ENCODE results near the gene LRRN4.

The LRRN4 gene

DNA sequence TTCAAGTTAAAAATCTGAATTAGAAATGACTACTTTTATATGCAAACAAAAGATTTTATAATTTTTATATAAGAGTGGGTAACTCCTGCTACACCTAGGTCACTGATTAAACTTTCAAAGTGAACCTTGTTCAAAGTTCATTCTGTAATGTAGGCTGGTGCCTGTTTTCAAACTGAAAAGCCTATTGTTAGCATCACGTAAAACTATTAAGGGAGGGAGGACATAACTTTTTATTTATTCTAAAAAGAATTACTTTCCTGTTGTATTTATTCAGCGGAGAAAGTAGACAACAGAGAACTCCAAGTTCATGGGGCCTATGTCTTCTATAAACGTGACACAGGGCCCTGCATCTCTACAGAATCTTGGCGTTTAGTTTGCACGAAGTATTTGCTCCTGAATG, 41.5 kb upstream of the LRRN4 start:
- no peak for DNase-seq (ENCODE audit: extremely low spot score)
- ChIA-PET CTCF (no interaction called here), POLR2A (no interaction called here)
- TF ChIP-seq FOXK2 (IDR thresholded peaks at IDR 0.05) (no peak), ZNF384 (IDR thresholded peaks at IDR 0.05) (no peak), ARNT (IDR thresholded peaks at IDR 0.05) (no peak), FOXA1 (IDR thresholded peaks at IDR 0.05) (no peak), FOXM1 (IDR thresholded peaks at IDR 0.05; ENCODE audit: borderline replicate concordance) (no peak), L3MBTL2 (conservative IDR thresholded peaks at IDR 0.05) (no peak)

DNA sequence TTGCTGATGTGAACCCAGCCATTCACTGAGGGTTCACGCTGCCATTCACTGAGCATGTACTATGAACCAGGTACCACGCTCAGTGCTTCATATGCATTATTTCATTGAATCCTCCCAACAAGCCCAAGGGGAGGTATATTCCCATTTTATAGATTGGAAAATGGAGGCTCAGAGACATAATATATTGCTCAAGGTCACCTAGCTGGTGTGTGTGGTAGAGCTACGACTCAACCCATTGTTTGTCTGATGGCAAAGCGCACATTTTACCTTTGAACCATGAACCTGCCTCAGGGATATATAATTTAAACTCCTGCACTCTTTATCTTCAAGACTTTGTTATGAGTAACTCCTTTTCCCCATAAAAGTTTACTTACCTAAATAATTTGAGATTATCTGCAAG, 40.7 kb upstream of the LRRN4 start:
- ChIA-PET POLR2A (no interaction called here), CTCF (no interaction called here)
- TF ChIP-seq L3MBTL2 (conservative IDR thresholded peaks at IDR 0.05) (no peak), FOXM1 (IDR thresholded peaks at IDR 0.05; ENCODE audit: borderline replicate concordance) (no peak), NFRKB (IDR thresholded peaks at IDR 0.05) (no peak), BHLHE40 (IDR thresholded peaks at IDR 0.05; ENCODE audit: borderline replicate concordance) (no peak), FOXA1 (IDR thresholded peaks at IDR 0.05) (no peak), SP1 (IDR thresholded peaks at IDR 0.05) (no peak), TARDBP (IDR thresholded peaks at IDR 0.05) (no peak), CTBP1 (IDR thresholded peaks at IDR 0.05; ENCODE audit: borderline replicate concordance) (no peak), ELF4 (IDR thresholded peaks at IDR 0.05) (no peak), ARNT (IDR thresholded peaks at IDR 0.05) (no peak), ZNF384 (IDR thresholded peaks at IDR 0.05) (no peak), SUZ12 (IDR thresholded peaks at IDR 0.05) (no peak), LEF1 (IDR thresholded peaks at IDR 0.05; ENCODE audit: borderline replicate concordance) (no peak), HDGF (IDR thresholded peaks at IDR 0.05; ENCODE audit: borderline replicate concordance) (no peak), FOXK2 (IDR thresholded peaks at IDR 0.05) (no peak)
- TF ChIP-seq, protein P1, sequence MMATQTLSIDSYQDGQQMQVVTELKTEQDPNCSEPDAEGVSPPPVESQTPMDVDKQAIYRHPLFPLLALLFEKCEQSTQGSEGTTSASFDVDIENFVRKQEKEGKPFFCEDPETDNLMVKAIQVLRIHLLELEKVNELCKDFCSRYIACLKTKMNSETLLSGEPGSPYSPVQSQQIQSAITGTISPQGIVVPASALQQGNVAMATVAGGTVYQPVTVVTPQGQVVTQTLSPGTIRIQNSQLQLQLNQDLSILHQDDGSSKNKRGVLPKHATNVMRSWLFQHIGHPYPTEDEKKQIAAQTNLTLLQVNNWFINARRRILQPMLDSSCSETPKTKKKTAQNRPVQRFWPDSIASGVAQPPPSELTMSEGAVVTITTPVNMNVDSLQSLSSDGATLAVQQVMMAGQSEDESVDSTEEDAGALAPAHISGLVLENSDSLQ (IDR thresholded peaks at IDR 0.05): no peak
- DNase-seq (ENCODE audit: extremely low spot score): no peak

- ChIA-PET POLR2A (no interaction called here), CTCF (no interaction called here)
- no peak for TF ChIP-seq FOXK2 (IDR thresholded peaks at IDR 0.05)
- no peak for TF ChIP-seq HDGF (IDR thresholded peaks at IDR 0.05; ENCODE audit: borderline replicate concordance)
- TF ChIP-seq SUZ12 (IDR thresholded peaks at IDR 0.05): no peak
- no peak for TF ChIP-seq FOXA1 (IDR thresholded peaks at IDR 0.05)
- TF ChIP-seq ARNT (IDR thresholded peaks at IDR 0.05): no peak
Measured at GRCh38 chr20:6094063-6094462, 40.2 kb upstream of the LRRN4 start.

DNA sequence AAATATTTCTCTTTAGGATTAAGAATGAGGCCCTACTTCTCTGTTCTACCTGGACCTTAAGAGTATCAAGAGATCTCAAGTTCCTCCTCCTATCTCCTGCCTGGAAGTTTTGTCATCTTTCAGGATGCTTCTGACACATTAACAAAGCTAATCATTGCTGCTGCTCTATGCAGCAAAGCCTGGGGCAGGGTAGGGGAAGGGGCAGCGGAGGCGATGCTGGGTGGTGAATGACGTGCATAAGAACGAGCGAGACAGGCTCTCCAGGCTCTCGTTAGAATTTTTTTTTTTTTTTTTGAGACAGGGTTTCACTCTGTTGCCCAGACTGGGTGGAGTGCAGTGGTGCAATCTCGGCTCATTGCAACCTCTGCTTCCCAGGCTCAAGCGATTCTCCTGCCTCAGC, 37.8 kb upstream of the LRRN4 start:
- POLR2A ChIA-PET: no interaction called here
- no peak for TF ChIP-seq L3MBTL2 (conservative IDR thresholded peaks at IDR 0.05)
- no peak for TF ChIP-seq NFRKB (IDR thresholded peaks at IDR 0.05)
- no peak for TF ChIP-seq BHLHE40 (IDR thresholded peaks at IDR 0.05; ENCODE audit: borderline replicate concordance)
- TF ChIP-seq ARNT (IDR thresholded peaks at IDR 0.05): no peak
- TF ChIP-seq SUZ12 (IDR thresholded peaks at IDR 0.05): no peak
- no peak for TF ChIP-seq FOXK2 (IDR thresholded peaks at IDR 0.05)
- TF ChIP-seq SP1 (IDR thresholded peaks at IDR 0.05): no peak
- TF ChIP-seq, protein P1 (IDR thresholded peaks at IDR 0.05): no peak
- TF ChIP-seq TARDBP (IDR thresholded peaks at IDR 0.05): no peak
- no peak for TF ChIP-seq FOXM1 (IDR thresholded peaks at IDR 0.05; ENCODE audit: borderline replicate concordance)
- DNase-seq (ENCODE audit: extremely low spot score): no peak
- CTCF ChIA-PET: no interaction called here

More at GRCh38 chr20:6094063-6094462, 40.2 kb upstream of the LRRN4 start:
- no peak for DNase-seq (ENCODE audit: extremely low spot score)

DNA sequence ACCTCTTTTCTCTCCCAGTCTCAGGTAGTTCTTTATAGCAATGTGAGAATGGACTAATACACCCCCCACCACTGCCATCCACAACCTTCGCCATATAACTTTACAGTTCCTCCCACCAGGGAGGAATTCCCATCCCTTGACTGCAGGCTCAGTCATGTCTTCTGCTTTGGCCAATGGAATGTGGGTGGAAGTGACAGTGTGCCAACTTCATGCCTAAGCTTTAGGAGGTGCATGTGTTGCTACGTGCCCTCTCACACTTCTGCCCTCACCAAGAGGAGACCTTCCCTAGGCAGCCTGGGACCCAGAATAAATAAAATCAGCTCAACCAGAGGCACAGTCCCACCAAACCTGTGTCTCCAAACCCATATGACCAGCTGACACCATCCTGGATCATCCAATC, 33.0 kb upstream of the LRRN4 start:
- TF ChIP-seq ARNT (IDR thresholded peaks at IDR 0.05) (no peak), FOXK2 (IDR thresholded peaks at IDR 0.05) (no peak), LEF1 (IDR thresholded peaks at IDR 0.05; ENCODE audit: borderline replicate concordance) (no peak), CTBP1 (IDR thresholded peaks at IDR 0.05; ENCODE audit: borderline replicate concordance) (no peak), TARDBP (IDR thresholded peaks at IDR 0.05) (no peak), ELF4 (IDR thresholded peaks at IDR 0.05) (no peak), ZNF384 (IDR thresholded peaks at IDR 0.05) (no peak), FOXM1 (IDR thresholded peaks at IDR 0.05; ENCODE audit: borderline replicate concordance) (no peak)

DNA sequence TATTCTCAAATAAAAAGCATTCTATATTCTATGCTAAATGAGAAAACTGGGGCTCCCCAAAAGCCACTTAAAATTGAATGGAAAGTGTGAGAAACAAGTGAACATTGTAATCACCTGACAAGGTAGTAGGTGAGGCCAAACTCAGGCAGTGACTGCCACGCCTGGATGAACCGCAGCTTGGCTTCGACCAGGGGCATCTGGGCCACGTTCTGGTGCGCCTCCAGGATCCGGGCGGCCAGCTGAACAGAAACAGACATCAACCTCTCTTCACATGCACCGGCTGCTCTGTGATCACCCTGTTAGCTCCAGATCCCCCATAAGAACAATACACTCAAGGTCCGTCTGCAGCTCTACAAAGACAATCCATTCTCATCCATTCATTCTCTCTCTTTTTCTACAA, 30.1 kb upstream of the LRRN4 start:
- ChIA-PET POLR2A (no interaction called here), CTCF (no interaction called here)
- DNase-seq (ENCODE audit: extremely low spot score): no peak
- no peak for TF ChIP-seq SP1 (IDR thresholded peaks at IDR 0.05)
- TF ChIP-seq L3MBTL2 (conservative IDR thresholded peaks at IDR 0.05): no peak
- TF ChIP-seq BHLHE40 (IDR thresholded peaks at IDR 0.05; ENCODE audit: borderline replicate concordance): no peak
- TF ChIP-seq NFRKB (IDR thresholded peaks at IDR 0.05): no peak
- no peak for TF ChIP-seq FOXM1 (IDR thresholded peaks at IDR 0.05; ENCODE audit: borderline replicate concordance)
- no peak for TF ChIP-seq ZNF384 (IDR thresholded peaks at IDR 0.05)
- TF ChIP-seq SUZ12 (IDR thresholded peaks at IDR 0.05): no peak
- TF ChIP-seq TARDBP (IDR thresholded peaks at IDR 0.05): no peak
- no peak for TF ChIP-seq ELF4 (IDR thresholded peaks at IDR 0.05)
- TF ChIP-seq ARNT (IDR thresholded peaks at IDR 0.05): no peak
- no peak for TF ChIP-seq FOXK2 (IDR thresholded peaks at IDR 0.05)
- TF ChIP-seq HDGF (IDR thresholded peaks at IDR 0.05; ENCODE audit: borderline replicate concordance): no peak
- no peak for TF ChIP-seq FOXA1 (IDR thresholded peaks at IDR 0.05)
- no peak for TF ChIP-seq CTBP1 (IDR thresholded peaks at IDR 0.05; ENCODE audit: borderline replicate concordance)
- no peak for TF ChIP-seq LEF1 (IDR thresholded peaks at IDR 0.05; ENCODE audit: borderline replicate concordance)

More for the DNA sequence above, 33.0 kb upstream of the LRRN4 start:
- DNase-seq (ENCODE audit: extremely low spot score): no peak
- CTCF ChIA-PET: no interaction called here
- POLR2A ChIA-PET: no interaction called here

GRCh38 chr20:6081236-6081635, 27.4 kb upstream of the LRRN4 start:
- TF ChIP-seq SUZ12 (IDR thresholded peaks at IDR 0.05) (no peak), LEF1 (IDR thresholded peaks at IDR 0.05; ENCODE audit: borderline replicate concordance) (no peak), CTBP1 (IDR thresholded peaks at IDR 0.05; ENCODE audit: borderline replicate concordance) (no peak), FOXK2 (IDR thresholded peaks at IDR 0.05) (no peak), NFRKB (IDR thresholded peaks at IDR 0.05) (no peak), FOXM1 (IDR thresholded peaks at IDR 0.05; ENCODE audit: borderline replicate concordance) (no peak), ARNT (IDR thresholded peaks at IDR 0.05) (no peak), L3MBTL2 (conservative IDR thresholded peaks at IDR 0.05) (no peak), TARDBP (IDR thresholded peaks at IDR 0.05) (no peak), HDGF (IDR thresholded peaks at IDR 0.05; ENCODE audit: borderline replicate concordance) (no peak), ZNF384 (IDR thresholded peaks at IDR 0.05) (no peak)
- TF ChIP-seq, protein P1 (IDR thresholded peaks at IDR 0.05): no peak
- ChIA-PET POLR2A (no interaction called here), CTCF (no interaction called here)
- no peak for DNase-seq (ENCODE audit: extremely low spot score)

Data from HEK293T (cell line).